HEK293 (cell line): Measurements from ENCODE around the gene PCOLCE2.

Source experiments
- CTCF ChIA-PET: fragments of 350-600 bp; formaldehyde crosslinking; extraction: SDS; loops from one replicate; lab custom pipeline; 2021; ENCODE audit warnings: antibody characterized with exemption; lab: Yijun Ruan, JAX
- POLR2A ChIA-PET: fragments of 300-600 bp; formaldehyde crosslinking; extraction: SDS; loops from one replicate; lab custom pipeline; 2020; ENCODE audit warnings: antibody characterized with exemption, inconsistent platforms; lab: Yijun Ruan, JAX
- H3K27ac ChIP-seq: fragments of 200-500 bp; sonication (Bioruptor generic); 2 replicates; pipeline ENCODE4 v1.5.1; 2014; ENCODE audit warnings: low read depth, low read length, control low read depth, inconsistent platforms; ENCODE audit errors: extremely low read depth
- H3K36me3 ChIP-seq, 2 experiments: fragments of 200-500 bp in 1 of 2; sonication (Bioruptor generic) in 1 of 2; 1 replicate in 1 of 2; 2 replicates in 1 of 2; pipeline ENCODE4 v1.5.1; 2014 to 2017; ENCODE audit warnings: inconsistent platforms in 2 of 2, low read length in 2 of 2; ENCODE audit not compliant: control insufficient read depth in 2 of 2, insufficient read depth in 1 of 2
- H3K4me1 ChIP-seq: fragments of 200-500 bp; sonication (Bioruptor generic); 2 replicates; pipeline ENCODE4 v1.5.1; 2014; ENCODE audit warnings: mild to moderate bottlenecking, low read length, inconsistent platforms; ENCODE audit not compliant: control insufficient read depth, insufficient read depth
- H3K4me3 ChIP-seq: 2 replicates; pipeline ENCODE4 v1.5.1; 2011; ENCODE audit warnings: low read depth, mild to moderate bottlenecking, control low read depth, low read length, moderate library complexity
- H3K9me3 ChIP-seq: fragments of 200-500 bp; sonication (Bioruptor generic); 2 replicates; pipeline ENCODE4 v1.5.1; 2014; ENCODE audit warnings: low read depth, low read length, inconsistent platforms; ENCODE audit not compliant: control insufficient read depth, insufficient read depth
- ATF2 ChIP-seq: fragments of 450-650 bp; formaldehyde crosslinking; IDR thresholded peaks from 2 replicates; pipeline ENCODE4 v1.5.1; 2016; ENCODE audit warnings: missing biosample characterization, missing genetic modification characterization, low read depth
- FEZF1 ChIP-seq: fragments of 450-650 bp; formaldehyde crosslinking; IDR thresholded peaks from 2 replicates; pipeline ENCODE4 v1.5.1; 2016; ENCODE audit warnings: missing biosample characterization, missing genetic modification characterization
- GFI1B ChIP-seq: fragments of 450-650 bp; formaldehyde crosslinking; IDR thresholded peaks from 2 replicates; pipeline ENCODE4 v1.5.1; 2016; ENCODE audit warnings: missing biosample characterization, missing genetic modification characterization
- IKZF3 ChIP-seq: fragments of 450-650 bp; IDR thresholded peaks from 2 replicates; pipeline ENCODE4 v1.5.0; 2018; ENCODE audit warnings: missing biosample characterization, mild to moderate bottlenecking, missing genetic modification characterization, moderate library complexity
- KLF10 ChIP-seq: fragments of 450-650 bp; IDR thresholded peaks from 2 replicates; pipeline ENCODE4 v1.5.1; 2018; ENCODE audit warnings: missing biosample characterization, mild to moderate bottlenecking, missing genetic modification characterization
- MEIS1 ChIP-seq: sonication (generic); formaldehyde crosslinking; IDR thresholded peaks from 2 replicates; pipeline ENCODE4 v1.8.1; 2022; ENCODE audit warnings: missing genetic modification reagents, mild to moderate bottlenecking, borderline replicate concordance
- SP7 ChIP-seq: fragments of 450-650 bp; formaldehyde crosslinking; IDR thresholded peaks from 2 replicates; pipeline ENCODE4 v1.5.1; 2016; ENCODE audit warnings: missing biosample characterization, missing genetic modification characterization
- TSHZ1 ChIP-seq: fragments of 450-650 bp; formaldehyde crosslinking; IDR thresholded peaks from 2 replicates; pipeline ENCODE4 v1.5.1; 2016; ENCODE audit warnings: missing biosample characterization, missing genetic modification characterization, borderline replicate concordance
- ZBTB20 ChIP-seq: fragments of 450-650 bp; formaldehyde crosslinking; IDR thresholded peaks from 2 replicates; pipeline ENCODE4 v1.5.1; 2016; ENCODE audit warnings: missing biosample characterization, missing genetic modification characterization
- ZBTB26 ChIP-seq: fragments of 450-650 bp; formaldehyde crosslinking; optimal IDR thresholded peaks from 2 replicates; pipeline ENCODE3; 2016; ENCODE audit warnings: missing biosample characterization, mild to moderate bottlenecking, missing genetic modification characterization
- ZFP37 ChIP-seq: fragments of 450-650 bp; formaldehyde crosslinking; IDR thresholded peaks from 2 replicates; pipeline ENCODE4 v1.5.1; 2016; ENCODE audit warnings: missing biosample characterization, missing genetic modification characterization
- ZNF114 ChIP-seq: fragments of 450-650 bp; formaldehyde crosslinking; IDR thresholded peaks from 2 replicates; pipeline ENCODE4 v1.5.0; 2017; ENCODE audit warnings: missing biosample characterization, missing genetic modification characterization
- ZNF138 ChIP-seq: fragments of 450-650 bp; formaldehyde crosslinking; IDR thresholded peaks from 2 replicates; pipeline ENCODE4 v1.5.1; 2016; ENCODE audit warnings: missing biosample characterization, missing genetic modification characterization, borderline replicate concordance
- ZNF146 ChIP-seq: fragments of 450-650 bp; formaldehyde crosslinking; IDR thresholded peaks from 2 replicates; pipeline ENCODE4 v1.5.1; 2016; ENCODE audit warnings: missing biosample characterization, missing genetic modification characterization
- ZNF155 ChIP-seq: fragments of 450-650 bp; formaldehyde crosslinking; IDR thresholded peaks from 2 replicates; pipeline ENCODE4 v1.5.1; 2016; ENCODE audit warnings: missing biosample characterization, missing genetic modification characterization
- ZNF239 ChIP-seq: fragments of 450-650 bp; formaldehyde crosslinking; IDR thresholded peaks from 2 replicates; pipeline ENCODE4 v1.5.1; 2016; ENCODE audit warnings: missing biosample characterization, missing genetic modification characterization
- ZNF274 ChIP-seq, 2 experiments: fragments of 200-500 bp in 1 of 2; fragments of 450-650 bp in 1 of 2; sonication (Bioruptor generic) in 1 of 2; formaldehyde crosslinking in 1 of 2; IDR thresholded peaks; 2 replicates each; pipeline versions ENCODE4 v1.5.1 to v1.6.1; 2014 to 2016; ENCODE audit warnings: borderline replicate concordance in 1 of 2, inconsistent platforms in 1 of 2, low read length in 1 of 2, missing biosample characterization in 1 of 2, missing genetic modification characterization in 1 of 2
- ZNF391 ChIP-seq: fragments of 450-650 bp; formaldehyde crosslinking; IDR thresholded peaks from 2 replicates; pipeline ENCODE4 v1.5.1; 2016; ENCODE audit warnings: low read depth, missing biosample characterization, missing genetic modification characterization, borderline replicate concordance
- ZNF394 ChIP-seq: fragments of 450-650 bp; formaldehyde crosslinking; IDR thresholded peaks from 2 replicates; pipeline ENCODE4 v1.5.1; 2016; ENCODE audit warnings: missing biosample characterization, missing genetic modification characterization, mild to moderate bottlenecking, moderate library complexity, borderline replicate concordance
- ZNF398 ChIP-seq: fragments of 450-650 bp; formaldehyde crosslinking; IDR thresholded peaks from 2 replicates; pipeline ENCODE4 v1.5.1; 2017; ENCODE audit warnings: missing biosample characterization, missing genetic modification characterization
- ZNF433 ChIP-seq: fragments of 450-650 bp; formaldehyde crosslinking; IDR thresholded peaks from 2 replicates; pipeline ENCODE4 v1.5.1; 2016; ENCODE audit warnings: missing biosample characterization, missing genetic modification characterization, low read depth
- ZNF510 ChIP-seq: fragments of 450-650 bp; formaldehyde crosslinking; IDR thresholded peaks from 2 replicates; pipeline ENCODE4 v1.5.1; 2018; ENCODE audit warnings: mild to moderate bottlenecking, missing genetic modification characterization, missing biosample characterization; ENCODE audit not compliant: insufficient replicate concordance
- ZNF514 ChIP-seq: fragments of 450-650 bp; formaldehyde crosslinking; IDR thresholded peaks from 2 replicates; pipeline ENCODE4 v1.5.1; 2016; ENCODE audit warnings: missing biosample characterization, missing genetic modification characterization
- ZNF560 ChIP-seq: fragments of 450-650 bp; formaldehyde crosslinking; IDR thresholded peaks from 2 replicates; pipeline ENCODE4 v1.5.1; 2017; ENCODE audit warnings: missing biosample characterization, missing genetic modification characterization, borderline replicate concordance
- ZNF571 ChIP-seq: fragments of 450-650 bp; formaldehyde crosslinking; IDR thresholded peaks from 2 replicates; pipeline ENCODE4 v1.5.0; 2017; ENCODE audit warnings: missing biosample characterization, missing genetic modification characterization
- ZNF677 ChIP-seq: fragments of 450-650 bp; IDR thresholded peaks from 2 replicates; pipeline ENCODE4 v1.5.0; 2018; ENCODE audit warnings: missing biosample characterization, mild to moderate bottlenecking, missing genetic modification characterization, moderate library complexity
- ZNF747 ChIP-seq: fragments of 450-650 bp; formaldehyde crosslinking; IDR thresholded peaks from 2 replicates; pipeline ENCODE4 v1.5.1; 2016; ENCODE audit warnings: missing biosample characterization, missing genetic modification characterization
- ZNF776 ChIP-seq: fragments of 450-650 bp; formaldehyde crosslinking; IDR thresholded peaks from 2 replicates; pipeline ENCODE4 v1.5.0; 2017; ENCODE audit warnings: missing biosample characterization, missing genetic modification characterization, borderline replicate concordance

PCOLCE2 gene

GRCh38 chr3:142785996-142786395 is 102.9 kb downstream of the PCOLCE2 start:
- Histone ChIP-seq H3K4me3 (no peak overlapping the region), H3K4me1 (no peaks in the 10 kb centered on the region), H3K27ac (no peak overlapping the region), H3K9me3 (no peaks in the 10 kb centered on the region), H3K36me3 (peaks cover 0 to 4% of the 10 kb centered on the region in 2 experiments; a peak in 1 of 3 replicates)
- POLR2A ChIA-PET: no interaction called here
- no peak for TF ChIP-seq ZNF391
- no peak for TF ChIP-seq ZNF274 (IDR thresholded peaks at IDR 0.05; ENCODE audit: low read length)
- TF ChIP-seq ZNF274 (tag by site-specific recombination; IDR thresholded peaks at IDR 0.05; ENCODE audit: borderline replicate concordance): no peak
- no peak for TF ChIP-seq ZNF138 (tag by site-specific recombination)
- TF ChIP-seq SP7: no peak
- no peak for TF ChIP-seq ZNF560 (tag by site-specific recombination)
- TF ChIP-seq ZBTB20 (tag by site-specific recombination): no peak
- TF ChIP-seq MEIS1 (CRISPR knock-in tag): no peak
- no peak for TF ChIP-seq ZNF433 (tag by site-specific recombination)
- TF ChIP-seq ZNF677 (tag by site-specific recombination): no peak
- TF ChIP-seq ZNF114 (tag by site-specific recombination): no peak
- TF ChIP-seq GFI1B (tag by site-specific recombination): no peak
- no peak for TF ChIP-seq ZNF146 (tag by site-specific recombination)
- TF ChIP-seq ZBTB26 (tag by site-specific recombination): no peak
- no peak for TF ChIP-seq ZFP37 (tag by site-specific recombination)
- TF ChIP-seq ZNF571 (tag by site-specific recombination): no peak
- TF ChIP-seq ZNF155 (tag by site-specific recombination): no peak
- no peak for TF ChIP-seq ZNF394 (tag by site-specific recombination)
- no peak for TF ChIP-seq TSHZ1 (tag by site-specific recombination)
- no peak for TF ChIP-seq IKZF3 (tag by site-specific recombination)
- CTCF ChIA-PET: no interaction called here

- ChIA-PET CTCF (interaction anchor here (1.0 kb wide), 1 partner anchor 45 kb away, joined by 3 read pairs; no protein-coding TSS in a partner anchor), POLR2A (no interaction called here)
- Histone ChIP-seq H3K4me3 (no peak overlapping the region), H3K9me3 (no peaks in the 10 kb centered on the region), H3K27ac (no peak overlapping the region), H3K36me3 (peaks cover 0 to 4% of the 10 kb centered on the region in 2 experiments; a peak in 1 of 3 replicates), H3K4me1 (no peaks in the 10 kb centered on the region)
- TF ChIP-seq ZNF239 (tag by site-specific recombination) (no peak), FEZF1 (no peak), ZNF514 (no peak), ZNF747 (tag by site-specific recombination) (no peak), ZNF510 (tag by site-specific recombination) (no peak), ZNF776 (tag by site-specific recombination) (no peak), ATF2 (tag by site-specific recombination) (no peak), KLF10 (no peak), ZNF398 (tag by site-specific recombination) (no peak)
These were observed 104.7 kb downstream of the PCOLCE2 start for GRCh38 chr3:142784228-142784627.
